GM20000 (cell line): ENCODE results near the gene EML5.

Experiments used
- DNase-seq: peaks from one replicate; pipeline ENCODE4 v3.0.0; 2012; ENCODE audit warnings: low spot score
- CTCF ChIP-seq: IDR thresholded peaks from 2 replicates; pipeline ENCODE4 v1.5.1; 2012; ENCODE audit warnings: mild to moderate bottlenecking, control low read depth; ENCODE audit errors: extremely low read depth, missing control alignments

EML5 gene

DNA sequence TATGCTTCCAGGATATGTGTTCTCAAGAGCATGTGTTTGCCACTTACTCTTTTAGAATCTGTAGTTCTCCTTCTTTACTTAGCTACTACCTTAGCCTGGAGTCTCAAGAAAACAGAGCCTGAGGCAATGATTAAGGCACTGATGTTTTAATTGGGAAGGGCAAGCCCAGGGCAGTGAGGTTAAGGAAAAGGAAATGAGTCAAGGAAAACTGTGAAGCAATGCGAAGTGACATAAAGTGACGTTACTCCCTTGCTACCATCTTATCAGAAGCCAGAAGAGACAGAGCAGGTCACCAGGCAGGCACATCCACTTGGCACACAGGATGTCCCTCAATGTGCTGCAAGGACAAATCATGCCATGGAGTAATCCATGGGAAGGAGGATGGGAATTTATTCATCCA is 11.3 kb upstream of the EML5 start:
- no peak for DNase-seq
- TF ChIP-seq CTCF = no peak

DNA sequence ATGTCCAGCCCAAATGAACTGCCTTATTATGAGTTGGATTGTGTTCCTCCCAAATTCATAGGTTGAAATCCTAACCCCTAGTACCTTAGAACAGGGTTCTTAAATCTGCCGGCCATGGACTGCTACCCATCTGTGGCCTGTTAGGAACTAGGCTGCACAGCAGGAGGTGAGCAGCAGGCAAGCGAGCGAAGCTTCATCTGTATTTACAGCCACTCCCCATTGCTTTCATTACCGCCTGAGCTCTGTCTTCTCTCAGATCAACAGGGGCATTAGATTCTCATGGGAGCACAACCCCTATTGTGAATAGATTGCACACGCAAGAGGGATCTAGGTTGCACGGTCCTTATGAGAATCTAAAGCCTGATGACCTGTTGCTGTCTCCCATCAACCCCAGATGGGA is 9.8 kb upstream of the EML5 start:
- TF ChIP-seq CTCF = no peak
- no peak for DNase-seq

DNA sequence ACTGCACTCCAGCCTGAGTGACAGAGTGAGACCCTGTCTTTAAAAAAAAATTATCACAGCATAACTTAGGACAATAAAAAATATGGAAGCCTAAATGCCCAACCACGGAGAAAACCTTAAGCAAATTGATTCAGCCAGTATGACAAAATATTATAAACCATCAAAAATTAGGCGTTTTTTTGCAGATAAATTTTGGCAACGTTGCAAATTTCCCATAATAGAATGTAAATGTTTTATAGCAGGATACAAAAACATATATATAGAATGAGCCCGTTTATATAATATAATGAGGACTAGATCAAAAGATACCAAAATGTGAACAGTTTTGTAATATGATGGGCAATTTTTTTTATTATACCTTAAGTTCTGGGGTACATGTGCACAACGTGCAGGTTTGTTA is 6.8 kb upstream of the EML5 start:
- DNase-seq = no peak
- no peak for TF ChIP-seq CTCF

- TF ChIP-seq CTCF = no peak
- no peak for DNase-seq
Observed at GRCh38 chr14:88798156-88798555, 5.4 kb upstream of the EML5 start.

GRCh38 chr14:88793259-88793625 is 489 bp upstream of the EML5 start:
- TF ChIP-seq CTCF = no peak
- no peak for DNase-seq

DNA sequence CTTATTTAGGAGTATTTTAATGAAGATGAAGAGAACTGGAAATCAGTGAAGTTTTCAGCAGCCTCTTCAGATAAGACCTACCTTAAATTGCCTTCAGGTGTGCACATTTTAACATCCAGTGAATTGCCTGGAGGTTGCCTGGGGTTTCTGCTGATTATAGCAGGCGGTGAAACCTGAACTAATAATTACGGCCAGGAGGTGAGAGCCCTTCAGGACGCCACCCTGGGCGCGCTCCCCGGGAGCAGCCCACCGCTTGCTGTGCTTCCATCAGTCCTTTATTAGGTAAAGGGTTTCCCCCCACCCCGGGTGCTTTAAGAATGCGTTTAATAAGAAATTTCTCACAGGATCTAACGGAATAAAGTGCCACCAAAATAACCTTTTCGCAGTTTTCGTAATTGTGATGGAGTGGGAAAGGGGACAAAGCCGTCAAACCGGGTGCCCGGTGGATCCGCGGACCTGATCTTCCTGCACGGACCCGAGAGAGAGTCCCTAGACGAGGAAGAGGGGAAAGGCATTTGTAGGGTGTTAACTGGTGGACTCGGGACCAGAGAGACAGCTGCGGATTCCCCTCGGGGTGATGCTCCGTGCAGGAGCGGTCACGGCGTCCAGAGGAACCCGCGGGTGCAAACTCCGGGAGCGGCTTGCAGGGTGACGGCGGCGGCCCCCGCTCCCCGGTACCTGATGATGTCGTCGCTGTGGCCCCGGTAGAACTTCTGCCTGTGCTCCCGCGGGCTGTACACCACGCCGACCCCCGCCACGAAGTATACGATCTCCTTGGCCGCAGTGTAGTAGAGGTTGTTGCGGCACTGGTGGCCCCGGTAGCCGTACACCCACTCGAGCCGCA is 902 bp downstream of the EML5 start:
- TF ChIP-seq CTCF = no peak
- peak; percentile 23 for DNase-seq

GRCh38 chr14:88791252-88791621 is 1.5 kb downstream of the EML5 start:
- TF ChIP-seq CTCF = no peak
- no peak for DNase-seq
